CD8-positive, alpha-beta memory T cell (primary cell): ENCODE results near the gene NFIB. TPM values are rescaled to one million over a fixed set of nuclear protein-coding genes. Genes with fewer than 3 reads are reported as not detected.

Experiments used
- CTCF ChIA-PET: fragments of 350-600 bp; sonication (Branson Sonifier 250); formaldehyde crosslinking; loops from one replicate; lab custom pipeline; 2021; ENCODE audit warnings: antibody characterized with exemption; lab: Charles Lee
- POLR2A ChIA-PET: fragments of 350-600 bp; sonication (Branson Sonifier 250); formaldehyde crosslinking; loops from one replicate; lab custom pipeline; 2021; ENCODE audit warnings: antibody characterized with exemption; lab: Charles Lee
- DNase-seq, 5 donors: peaks; one replicate each; pipeline versions ENCODE4 v3.0.0 to v3.0.0-alpha.2; 2020 to 2022; ENCODE audit warnings: mixed read lengths in 1 of 5
- H3K27ac ChIP-seq: one replicate; pipeline ENCODE4 v1.7.0; 2013; ENCODE audit warnings: low read depth, mild to moderate bottlenecking, low read length, moderate library complexity
- H3K27me3 ChIP-seq: 2 replicates; pipeline ENCODE4 v1.7.0; 2013; ENCODE audit warnings: low read length, mild to moderate bottlenecking; ENCODE audit not compliant: insufficient read depth, poor library complexity, severe bottlenecking
- H3K36me3 ChIP-seq: 2 replicates; pipeline ENCODE4 v1.7.0; 2013; ENCODE audit warnings: mild to moderate bottlenecking, low read length, moderate library complexity; ENCODE audit not compliant: insufficient read depth
- H3K4me1 ChIP-seq: 2 replicates; pipeline ENCODE4 v1.7.0; 2013; ENCODE audit warnings: mild to moderate bottlenecking, low read length, moderate library complexity; ENCODE audit not compliant: insufficient read depth
- H3K4me3 ChIP-seq: 2 replicates; pipeline ENCODE4 v1.7.0; 2013; ENCODE audit warnings: mild to moderate bottlenecking, low read length
- H3K9me3 ChIP-seq: 2 replicates; pipeline ENCODE4 v1.7.0; 2013; ENCODE audit warnings: mild to moderate bottlenecking, low read length
- H3K27ac Mint-ChIP-seq, 8 donors: one replicate each; pipeline ENCODE4 v1.8.0; 2020 to 2021; ENCODE audit warnings: mixed read lengths in 8 of 8, mild to moderate bottlenecking in 6 of 8, inconsistent platforms in 3 of 8, moderate library complexity in 3 of 8
- H3K27me3 Mint-ChIP-seq, 2 donors: one replicate each; pipeline ENCODE4 v1.8.0; 2020 to 2021; ENCODE audit warnings: mixed read lengths in 2 of 2, mild to moderate bottlenecking in 1 of 2, moderate library complexity in 1 of 2
- H3K36me3 Mint-ChIP-seq, 3 donors: one replicate each; pipeline ENCODE4 v1.8.0; 2020 to 2021; ENCODE audit warnings: mixed read lengths in 3 of 3, inconsistent platforms in 1 of 3, mild to moderate bottlenecking in 1 of 3
- H3K4me1 Mint-ChIP-seq, 3 donors: one replicate each; pipeline ENCODE4 v1.8.0; 2020 to 2021; ENCODE audit warnings: mixed read lengths in 3 of 3, inconsistent platforms in 1 of 3, mild to moderate bottlenecking in 1 of 3
- H3K4me3 Mint-ChIP-seq, 7 donors: one replicate each; pipeline ENCODE4 v1.8.0; 2020 to 2021; ENCODE audit warnings: mixed read lengths in 7 of 7, mild to moderate bottlenecking in 6 of 7, moderate library complexity in 4 of 7, inconsistent platforms in 2 of 7
- H3K9me3 Mint-ChIP-seq, 5 donors: one replicate each; pipeline ENCODE4 v1.8.0; 2020 to 2022; ENCODE audit warnings: mixed read lengths in 5 of 5, mild to moderate bottlenecking in 3 of 5, moderate library complexity in 2 of 5, inconsistent platforms in 1 of 5
- polyA plus RNA-seq: library from polyadenylated mRNA; unstranded; fragments of 300-500 nt; fragmentation: Illumina TruSeq; gene quantifications from one replicate; pipeline ENCODE4 v1.2.3, GENCODE V29; 2021
- total RNA-seq, 2 experiments: library from RNA; stranded (reverse); gene quantifications; one replicate each; pipeline ENCODE4 v1.2.3, GENCODE V29; 2021

Gene NFIB
- total and polyA plus RNA-seq, 3 experiments from 2014 or later: not detected

GRCh38 chr9:14302405-14302804 lies 11.5 kb downstream of the NFIB start:
- H3K27me3 Mint-ChIP-seq: peaks cover 9 to 44% of the 10 kb centered on the region in 2 donors
- Histone ChIP-seq H3K4me3 (no peak overlapping the region), H3K36me3 (no peaks in the 10 kb centered on the region), H3K27ac (no peak overlapping the region), H3K27me3 (no peaks in the 10 kb centered on the region), H3K9me3 (no peaks in the 10 kb centered on the region), H3K4me1 (no peaks in the 10 kb centered on the region)
- ChIA-PET POLR2A (no interaction called here), CTCF (no interaction called here)
- H3K4me1 Mint-ChIP-seq: no peaks in the 10 kb centered on the region
- H3K9me3 Mint-ChIP-seq: peaks cover 0 to 2% (median 0%) of the 10 kb centered on the region in 5 donors
- no peak overlapping the region for H3K27ac Mint-ChIP-seq
- H3K36me3 Mint-ChIP-seq: no peaks in the 10 kb centered on the region
- no peak for DNase-seq
- H3K4me3 Mint-ChIP-seq: no peak overlapping the region

- no peak overlapping the region for H3K4me3 Mint-ChIP-seq
- H3K36me3 Mint-ChIP-seq: no peaks in the 10 kb centered on the region
- Histone ChIP-seq H3K36me3 (no peaks in the 10 kb centered on the region), H3K4me1 (no peaks in the 10 kb centered on the region), H3K27me3 (no peaks in the 10 kb centered on the region), H3K4me3 (no peak overlapping the region), H3K9me3 (no peaks in the 10 kb centered on the region), H3K27ac (no peak overlapping the region)
- DNase-seq: no peak
- no peak overlapping the region for H3K27ac Mint-ChIP-seq
- peaks cover 5 to 44% of the 10 kb centered on the region in 2 donors for H3K27me3 Mint-ChIP-seq
- CTCF ChIA-PET: no interaction called here
- H3K4me1 Mint-ChIP-seq: no peaks in the 10 kb centered on the region
- POLR2A ChIA-PET: no interaction called here
- H3K9me3 Mint-ChIP-seq: peaks cover 0 to 2% (median 0%) of the 10 kb centered on the region in 5 donors
Observed at GRCh38 chr9:14301583-14302021, 12.3 kb downstream of the NFIB start.

- CTCF ChIA-PET: no interaction called here
- Histone ChIP-seq H3K9me3 (no peaks in the 10 kb centered on the region), H3K36me3 (no peaks in the 10 kb centered on the region), H3K27me3 (no peaks in the 10 kb centered on the region), H3K27ac (no peak overlapping the region), H3K4me1 (no peaks in the 10 kb centered on the region), H3K4me3 (no peak overlapping the region)
- peaks cover 5 to 45% of the 10 kb centered on the region in 2 donors for H3K27me3 Mint-ChIP-seq
- no peak for DNase-seq
- no peaks in the 10 kb centered on the region for H3K36me3 Mint-ChIP-seq
- H3K4me1 Mint-ChIP-seq: no peaks in the 10 kb centered on the region
- no peak overlapping the region for H3K4me3 Mint-ChIP-seq
- no peak overlapping the region for H3K27ac Mint-ChIP-seq
- POLR2A ChIA-PET: no interaction called here
- peaks cover 0 to 2% (median 0%) of the 10 kb centered on the region in 5 donors for H3K9me3 Mint-ChIP-seq
Observed at GRCh38 chr9:14301006-14301405, 12.9 kb downstream of the NFIB start.

GRCh38 chr9:14300588-14300987 lies 13.4 kb downstream of the NFIB start:
- ChIA-PET CTCF (no interaction called here), POLR2A (no interaction called here)
- Mint-ChIP-seq H3K27ac (no peak overlapping the region), H3K4me3 (no peak overlapping the region), H3K4me1 (no peaks in the 10 kb centered on the region), H3K9me3 (peaks cover 0 to 2% (median 0%) of the 10 kb centered on the region in 5 donors), H3K27me3 (peaks cover 5 to 48% of the 10 kb centered on the region in 2 donors), H3K36me3 (no peaks in the 10 kb centered on the region)
- no peaks in the 10 kb centered on the region for H3K27me3 ChIP-seq
- no peak overlapping the region for H3K27ac ChIP-seq
- no peak overlapping the region for H3K4me3 ChIP-seq
- no peaks in the 10 kb centered on the region for H3K4me1 ChIP-seq
- H3K9me3 ChIP-seq: no peaks in the 10 kb centered on the region
- DNase-seq: no peak
- H3K36me3 ChIP-seq: no peaks in the 10 kb centered on the region

GRCh38 chr9:14300040-14300439 lies 13.9 kb downstream of the NFIB start:
- Mint-ChIP-seq H3K36me3 (no peaks in the 10 kb centered on the region), H3K27me3 (peaks cover 5 to 44% of the 10 kb centered on the region in 2 donors), H3K4me3 (no peak overlapping the region), H3K27ac (no peak overlapping the region), H3K9me3 (peaks cover 0 to 2% (median 0%) of the 10 kb centered on the region in 5 donors), H3K4me1 (no peaks in the 10 kb centered on the region)
- H3K36me3 ChIP-seq: no peaks in the 10 kb centered on the region
- no peak overlapping the region for H3K27ac ChIP-seq
- no peak overlapping the region for H3K4me3 ChIP-seq
- H3K27me3 ChIP-seq: no peaks in the 10 kb centered on the region
- DNase-seq: no peak
- ChIA-PET POLR2A (no interaction called here), CTCF (no interaction called here)
- no peaks in the 10 kb centered on the region for H3K4me1 ChIP-seq
- H3K9me3 ChIP-seq: no peaks in the 10 kb centered on the region

- no peak for DNase-seq
- Histone ChIP-seq H3K4me3 (no peak overlapping the region), H3K9me3 (no peaks in the 10 kb centered on the region), H3K4me1 (no peaks in the 10 kb centered on the region), H3K27me3 (no peaks in the 10 kb centered on the region), H3K27ac (no peak overlapping the region), H3K36me3 (no peaks in the 10 kb centered on the region)
- peaks cover 8 to 38% of the 10 kb centered on the region in 2 donors for H3K27me3 Mint-ChIP-seq
- ChIA-PET POLR2A (no interaction called here), CTCF (no interaction called here)
- no peaks in the 10 kb centered on the region for H3K4me1 Mint-ChIP-seq
- H3K36me3 Mint-ChIP-seq: no peaks in the 10 kb centered on the region
- H3K27ac Mint-ChIP-seq: no peak overlapping the region
- no peak overlapping the region for H3K4me3 Mint-ChIP-seq
- H3K9me3 Mint-ChIP-seq: peaks cover 0 to 4% (median 0%) of the 10 kb centered on the region in 5 donors
Observed at GRCh38 chr9:14298601-14299022, 15.3 kb downstream of the NFIB start.

GRCh38 chr9:14296495-14297113 lies 17.3 kb downstream of the NFIB start:
- Mint-ChIP-seq H3K27me3 (peaks cover 4 to 37% of the 10 kb centered on the region in 2 donors), H3K36me3 (no peaks in the 10 kb centered on the region), H3K4me3 (no peak overlapping the region), H3K9me3 (peaks cover 0 to 4% (median 0%) of the 10 kb centered on the region in 5 donors), H3K4me1 (no peaks in the 10 kb centered on the region), H3K27ac (no peak overlapping the region)
- Histone ChIP-seq H3K4me3 (no peak overlapping the region), H3K9me3 (no peaks in the 10 kb centered on the region), H3K4me1 (no peaks in the 10 kb centered on the region), H3K36me3 (no peaks in the 10 kb centered on the region), H3K27me3 (no peaks in the 10 kb centered on the region), H3K27ac (no peak overlapping the region)
- DNase-seq: no peak
- POLR2A ChIA-PET: no interaction called here
- CTCF ChIA-PET: no interaction called here

GRCh38 chr9:14294659-14295058 lies 19.3 kb downstream of the NFIB start:
- H3K4me3 Mint-ChIP-seq: no peak overlapping the region
- no peaks in the 10 kb centered on the region for H3K4me1 ChIP-seq
- H3K4me3 ChIP-seq: no peak overlapping the region
- peaks cover 0 to 4% (median 0%) of the 10 kb centered on the region in 5 donors for H3K9me3 Mint-ChIP-seq
- H3K27ac ChIP-seq: no peak overlapping the region
- POLR2A ChIA-PET: no interaction called here
- no peaks in the 10 kb centered on the region for H3K36me3 Mint-ChIP-seq
- no peak overlapping the region for H3K27ac Mint-ChIP-seq
- CTCF ChIA-PET: no interaction called here
- H3K27me3 Mint-ChIP-seq: peaks cover 8 to 33% of the 10 kb centered on the region in 2 donors
- no peaks in the 10 kb centered on the region for H3K4me1 Mint-ChIP-seq
- H3K27me3 ChIP-seq: no peaks in the 10 kb centered on the region
- H3K36me3 ChIP-seq: no peaks in the 10 kb centered on the region
- no peaks in the 10 kb centered on the region for H3K9me3 ChIP-seq
- no peak for DNase-seq
